GM12878 (cell line): ENCODE results near the gene PGAP6. TPM values are rescaled to one million over a fixed set of nuclear protein-coding genes. Genes with fewer than 3 reads are reported as not detected.

ENCODE experiments used
- ATAC-seq: fragments of 200-7000 bp; cut with Tn5 transposase; 3 replicates; pipeline ENCODE4 v1.9.1; 2020; ENCODE audit warnings: mild to moderate bottlenecking, moderate library complexity
- BruUV-seq: library from RNA; stranded (reverse); fragments of 400-500 nt; replicated peaks from 2 replicates; lab custom pipeline; 2021; lab: Mats Ljungman, UMichigan
- CTCF ChIA-PET: fragments of 300-600 bp; sonication (Branson Sonifier 250); formaldehyde crosslinking; extraction: SDS; loops from one replicate; lab custom pipeline; 2021; ENCODE audit warnings: inconsistent platforms; lab: Yijun Ruan, JAX
- POLR2A ChIA-PET: fragments of 350-600 bp; formaldehyde crosslinking; extraction: SDS; loops from one replicate; lab custom pipeline; 2021; ENCODE audit warnings: inconsistent platforms; lab: Charles Lee
- RAD21 ChIA-PET: fragments of 300-600 bp; sonication (Branson Sonifier 250); formaldehyde crosslinking; loops from one replicate; lab custom pipeline; 2023; ENCODE audit warnings: antibody characterized with exemption; ENCODE audit not compliant: unreplicated experiment; lab: Charles Lee
- SMC1A ChIA-PET: fragments of 300-600 bp; sonication (Branson Sonifier 250); formaldehyde crosslinking; loops from one replicate; lab custom pipeline; 2023; ENCODE audit not compliant: unreplicated experiment, uncharacterized antibody; lab: Charles Lee
- DNase-seq: peaks from one replicate; pipeline ENCODE4 v3.0.0-alpha.2; 2011; ENCODE audit warnings: low read depth, low spot score
- FAIRE-seq: peaks from 3 replicates; lab custom pipeline; 2011; peaks lifted over from hg19 to GRCh38; lab: Jason Lieb, UNC
- H2AFZ ChIP-seq: 2 replicates; pipeline ENCODE4 v1.6.0; 2011; ENCODE audit warnings: low read depth, low read length, control low read depth; ENCODE audit not compliant: control insufficient read depth
- H3K27ac ChIP-seq: 2 replicates; pipeline ENCODE4 v1.5.1; 2011; ENCODE audit warnings: control low read depth; ENCODE audit not compliant: control insufficient read depth, insufficient read depth
- H3K27me3 ChIP-seq, 2 experiments: replicated peaks in 1 of 2; 2 replicates each; pipeline versions ENCODE4 v1.6.0 to v1.6.1; 2011; ENCODE audit warnings: low read length in 1 of 2; ENCODE audit not compliant: control insufficient read depth in 2 of 2, insufficient read depth in 2 of 2
- H3K36me3 ChIP-seq, 2 experiments: 2 replicates each; pipeline ENCODE4 v1.5.1; 2011; ENCODE audit warnings: low read length in 1 of 2; ENCODE audit not compliant: control insufficient read depth in 2 of 2, insufficient read depth in 2 of 2
- H3K4me1 ChIP-seq: 2 replicates; pipeline ENCODE4 v1.6.1; 2011; ENCODE audit warnings: mild to moderate bottlenecking, low read length, moderate library complexity, mixed read lengths; ENCODE audit not compliant: control insufficient read depth, insufficient read depth
- H3K4me2 ChIP-seq: 2 replicates; pipeline ENCODE4 v1.6.0; 2011; ENCODE audit warnings: control low read depth; ENCODE audit not compliant: control insufficient read depth, insufficient read depth
- H3K4me3 ChIP-seq: fragments of 200-600 bp; sonication (generic); 2 replicates; pipeline ENCODE4 v1.5.1; 2016
- H3K79me2 ChIP-seq: 2 replicates; pipeline ENCODE4 v1.6.0; 2011; ENCODE audit warnings: low read length; ENCODE audit not compliant: control insufficient read depth, insufficient read depth
- H3K9ac ChIP-seq: 2 replicates; pipeline ENCODE4 v1.8.0; 2011; ENCODE audit warnings: low read length, control low read depth, mixed read lengths; ENCODE audit not compliant: control insufficient read depth, insufficient read depth
- H3K9me3 ChIP-seq: replicated peaks from 3 replicates; pipeline ENCODE4 v1.5.1; 2011; ENCODE audit warnings: mild to moderate bottlenecking, low read length; ENCODE audit not compliant: control insufficient read depth, insufficient read depth
- H4K20me1 ChIP-seq: 2 replicates; pipeline ENCODE4 v1.6.0; 2011; ENCODE audit not compliant: control insufficient read depth, insufficient read depth
- BHLHE40 ChIP-seq, 2 experiments: fragments of 450-650 bp in 1 of 2; IDR thresholded peaks; 2 replicates each; pipeline ENCODE4 v1.6.1; 2011 to 2017; ENCODE audit warnings: low read depth in 2 of 2, borderline replicate concordance in 1 of 2, improper control_type of control experiment in 1 of 2, low read length in 1 of 2, mild to moderate bottlenecking in 1 of 2
- CBX3 ChIP-seq: fragments of 200-600 bp; sonication (generic); IDR thresholded peaks from 2 replicates; pipeline ENCODE4 v1.6.1; 2016; ENCODE audit warnings: low read depth, borderline replicate concordance
- CHD2 ChIP-seq: IDR thresholded peaks from 2 replicates; pipeline ENCODE4 v1.6.1; 2011; ENCODE audit warnings: low read depth, low read length, improper control_type of control experiment, borderline replicate concordance
- CREM ChIP-seq: IDR thresholded peaks from 2 replicates; pipeline ENCODE4 v1.6.1; 2014; ENCODE audit warnings: antibody characterized with exemption, low read depth
- ESRRA ChIP-seq: IDR thresholded peaks from 2 replicates; pipeline ENCODE4 v1.6.1; 2012; ENCODE audit warnings: mild to moderate bottlenecking, low read length, improper control_type of control experiment
- GATAD2B ChIP-seq: fragments of 450-650 bp; conservative IDR thresholded peaks from 2 replicates; pipeline ENCODE4 v1.6.1; 2017; ENCODE audit warnings: low read depth, mild to moderate bottlenecking, moderate library complexity
- IKZF1 ChIP-seq: fragments of 450-650 bp; conservative IDR thresholded peaks from 2 replicates; pipeline ENCODE4 v1.6.1; 2017; ENCODE audit warnings: antibody characterized with exemption, mild to moderate bottlenecking
- NR2F1 ChIP-seq: fragments of 450-650 bp; conservative IDR thresholded peaks from 2 replicates; pipeline ENCODE4 v1.6.1; 2017; ENCODE audit warnings: mild to moderate bottlenecking
- RUNX3 ChIP-seq: IDR thresholded peaks from 2 replicates; pipeline ENCODE4 v1.6.1; 2012; ENCODE audit warnings: low read length, inconsistent platforms
- SIX5 ChIP-seq: IDR thresholded peaks from 2 replicates; pipeline ENCODE4 v1.6.1; 2011; ENCODE audit warnings: mild to moderate bottlenecking, low read depth, low read length, moderate library complexity; ENCODE audit not compliant: severe bottlenecking
- SP1 ChIP-seq: IDR thresholded peaks from one replicate; pipeline ENCODE4 v1.6.1; 2011; ENCODE audit warnings: low read depth, low read length
- SREBF2 ChIP-seq: IDR thresholded peaks from 2 replicates; pipeline ENCODE4 v1.6.1; 2012; ENCODE audit warnings: mild to moderate bottlenecking, low read length
- TBL1XR1 ChIP-seq: IDR thresholded peaks from 2 replicates; pipeline ENCODE4 v1.6.1; 2012; ENCODE audit warnings: low read depth, low read length, improper control_type of control experiment
- TCF12 ChIP-seq: IDR thresholded peaks from 2 replicates; pipeline ENCODE4 v1.6.1; 2011; ENCODE audit warnings: low read depth, mild to moderate bottlenecking, low read length
- TCF3 ChIP-seq: IDR thresholded peaks from 2 replicates; pipeline ENCODE4 v1.6.1; 2012; ENCODE audit warnings: low read depth, mild to moderate bottlenecking, low read length, borderline replicate concordance; ENCODE audit not compliant: insufficient read depth
- ZNF24 ChIP-seq: fragments of 450-650 bp; IDR thresholded peaks from 2 replicates; pipeline ENCODE4 v1.6.1; 2017; ENCODE audit warnings: antibody characterized with exemption, mild to moderate bottlenecking
- ZNF274 ChIP-seq: IDR thresholded peaks from one replicate; pipeline ENCODE4 v1.8.0; 2011; ENCODE audit not compliant: insufficient read length, insufficient read depth
- WGBS: methylation state at CpG from one replicate; pipeline ENCODE4 v1.1.6; 2016; ENCODE audit warnings: low lambda C conversion rate; ENCODE audit not compliant: insufficient replicate concordance, insufficient coverage; ENCODE audit errors: missing lambda C conversion rate; 5-methylcytosine and 5-hydroxymethylcytosine counted together
- in situ Hi-C: fragments of 300-500 bp; cut with MboI; formaldehyde crosslinking; loops from 9 replicates; pipeline ENCODE4 v1.14.3; 2018; ENCODE audit warnings: mixed read lengths
- intact Hi-C: fragments of 100-400 bp; cut with micrococcal nuclease; formaldehyde crosslinking; loops from one replicate; pipeline ENCODE4 v1.14.2; 2022; ENCODE audit not compliant: unreplicated experiment
- polyA plus RNA-seq, 11 experiments: library from polyadenylated mRNA; depleted of rRNA in 4 of 11; unstranded in 6 of 11; stranded (reverse) in 5 of 11; fragments of >200 nt; fragmentation: Nextera tagmentation in 4 of 11; fragmentation: Illumina TruSeq in 1 of 11; extraction: Ambion mirVana in 4 of 11; extraction: Trizol in 1 of 11; gene quantifications; 1 replicate in 1 of 11; 2 replicates in 10 of 11; pipeline versions ENCODE4 v1.2.1 to v1.2.3, GENCODE V29; 2011 to 2016; ENCODE audit warnings: inconsistent platforms in 2 of 11, missing spikeins in 2 of 11, low read depth in 1 of 11
- total RNA-seq, 4 experiments: library from RNA; depleted of rRNA in 3 of 4; stranded (reverse); fragments of >200 nt in 3 of 4; fragmentation: Illumina TruSeq in 1 of 4; extraction: Trizol in 1 of 4; gene quantifications; 2 replicates each; pipeline versions ENCODE4 v1.2.1 to v1.2.3, GENCODE V29; 2013 to 2021
- TF ChIP-seq, protein P1 (sequence below), 3 experiments: IDR thresholded peaks in 2 of 3; conservative IDR thresholded peaks in 1 of 3; 2 replicates each; pipeline ENCODE4 v1.5.1; 2011; ENCODE audit warnings: low read depth in 3 of 3, low read length in 3 of 3, mild to moderate bottlenecking in 3 of 3, control low read depth in 2 of 3, moderate library complexity in 2 of 3, inconsistent platforms in 1 of 3, mixed read lengths in 1 of 3; ENCODE audit not compliant: control insufficient read depth in 2 of 3, insufficient read depth in 1 of 3; ENCODE audit errors: extremely low read depth in 1 of 3
- TF ChIP-seq, protein P2 (sequence below): fragments of 150-350 bp; IDR thresholded peaks from 2 replicates; pipeline ENCODE4 v1.6.1; 2016; ENCODE audit warnings: low read depth, low read length

The PGAP6 gene
- total and polyA plus RNA-seq, 10 of the 15 experiments (the other 5 are each of a cell fraction or from before 2014, with no cell fraction given): 0.76 to 48.8 (median 18.4) TPM

DNA sequence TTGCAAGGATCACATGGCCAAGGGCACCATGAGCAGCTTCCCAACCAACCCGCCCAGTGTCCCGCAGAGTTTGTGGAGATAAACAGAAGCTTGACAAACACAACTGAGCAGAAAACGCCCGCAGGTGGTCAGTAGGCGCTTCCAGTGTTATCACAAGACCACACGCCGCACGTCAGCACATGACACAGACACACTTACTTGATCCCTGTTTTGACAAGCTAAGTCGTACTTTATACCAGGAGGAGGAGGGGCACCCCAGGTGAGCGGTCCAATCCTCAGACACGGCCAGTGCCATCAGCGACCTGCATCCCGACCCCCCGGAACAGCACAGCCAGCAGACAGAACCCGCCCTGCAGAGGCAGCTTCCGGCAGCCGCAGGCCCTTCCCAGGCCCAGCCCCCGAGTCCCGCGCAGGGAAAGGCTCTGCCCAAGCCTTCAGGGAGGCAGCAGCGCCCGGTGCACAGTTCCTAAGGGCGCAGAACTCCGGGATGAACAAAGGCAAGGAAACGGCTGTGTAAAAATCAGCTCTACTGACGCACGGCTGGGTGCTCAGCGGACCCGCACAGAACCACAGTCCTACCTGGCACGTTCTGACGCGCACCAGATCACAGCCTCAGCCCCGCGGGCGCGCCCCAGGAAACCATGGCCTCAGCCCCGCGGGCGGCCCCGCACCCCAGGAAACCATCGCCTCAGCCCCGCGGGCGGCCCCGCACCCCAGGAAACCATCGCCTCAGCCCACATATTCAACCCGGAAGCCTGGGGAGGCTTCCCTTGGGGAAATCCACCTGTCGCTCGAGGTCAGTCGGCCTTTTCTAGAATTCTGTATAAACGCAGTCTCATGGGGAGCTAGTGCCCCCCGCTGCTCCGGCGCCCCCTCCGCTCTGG is 57.1 kb downstream of the PGAP6 start:
- ATAC-seq (peak; percentile 87), FAIRE-seq (peak; percentile 61), DNase-seq (no peak)
- RAD21 ChIA-PET: interaction anchor here (1.1 kb wide), 1 partner anchor 24 kb away, joined by 4 read pairs; no protein-coding TSS in a partner anchor
- H3K36me3 ChIP-seq: peaks cover 0 to 1% of the 10 kb centered on the region in 2 experiments; a peak in 2 of 4 replicates
- POLR2A ChIA-PET: no interaction called here
- intact Hi-C loops (no loop called here), in situ Hi-C loops (no loop called here)
- no peaks in the 10 kb centered on the region for H3K27me3 ChIP-seq
- H3K27ac ChIP-seq: peak overlapping the region; percentile 69
- CTCF ChIA-PET: interaction anchor here (0.8 kb wide), 1 partner anchor 24 kb away, joined by 3 read pairs; no protein-coding TSS in a partner anchor
- SMC1A ChIA-PET: interaction anchor here (1.2 to 2.5 kb wide), 2 partner anchors 25 to 97 kb away, joined by 3 to 9 read pairs; no protein-coding TSS in a partner anchor
- 24% methylated on average over 55 of the region's 55 CpGs for WGBS
- H3K4me3 ChIP-seq: peak overlapping the region; percentile 68
- H3K4me1 ChIP-seq: peaks cover 27% of the 10 kb centered on the region
- H3K9ac ChIP-seq: peak overlapping the region; percentile 51
- no TSS peak for BruUV-seq
- peak overlapping the region; percentile 81 for H2AFZ ChIP-seq
- peaks cover 19% of the 10 kb centered on the region for H3K79me2 ChIP-seq
- no peaks in the 10 kb centered on the region for H3K9me3 ChIP-seq
- peak overlapping the region; percentile 97 for H3K4me2 ChIP-seq
- H4K20me1 ChIP-seq: no peaks in the 10 kb centered on the region
- TF ChIP-seq TBL1XR1: 0 out of 2 replicates have a peak, but pooled peaks have one; percentile 67
- no peak for TF ChIP-seq SIX5
- TF ChIP-seq, protein P1, sequence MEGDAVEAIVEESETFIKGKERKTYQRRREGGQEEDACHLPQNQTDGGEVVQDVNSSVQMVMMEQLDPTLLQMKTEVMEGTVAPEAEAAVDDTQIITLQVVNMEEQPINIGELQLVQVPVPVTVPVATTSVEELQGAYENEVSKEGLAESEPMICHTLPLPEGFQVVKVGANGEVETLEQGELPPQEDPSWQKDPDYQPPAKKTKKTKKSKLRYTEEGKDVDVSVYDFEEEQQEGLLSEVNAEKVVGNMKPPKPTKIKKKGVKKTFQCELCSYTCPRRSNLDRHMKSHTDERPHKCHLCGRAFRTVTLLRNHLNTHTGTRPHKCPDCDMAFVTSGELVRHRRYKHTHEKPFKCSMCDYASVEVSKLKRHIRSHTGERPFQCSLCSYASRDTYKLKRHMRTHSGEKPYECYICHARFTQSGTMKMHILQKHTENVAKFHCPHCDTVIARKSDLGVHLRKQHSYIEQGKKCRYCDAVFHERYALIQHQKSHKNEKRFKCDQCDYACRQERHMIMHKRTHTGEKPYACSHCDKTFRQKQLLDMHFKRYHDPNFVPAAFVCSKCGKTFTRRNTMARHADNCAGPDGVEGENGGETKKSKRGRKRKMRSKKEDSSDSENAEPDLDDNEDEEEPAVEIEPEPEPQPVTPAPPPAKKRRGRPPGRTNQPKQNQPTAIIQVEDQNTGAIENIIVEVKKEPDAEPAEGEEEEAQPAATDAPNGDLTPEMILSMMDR (IDR thresholded peaks at IDR 0.05 in 2 of 3, conservative IDR thresholded peaks at IDR 0.05 in 1 of 3; ENCODE audit: control insufficient read depth in 2 of 3, extremely low read depth in 1 of 3, insufficient read depth in 1 of 3, low read depth in 3 of 3, low read length in 3 of 3): peak in 1 of 3 experiments; percentile 12; a peak in 1 of 6 replicates
- TF ChIP-seq, protein P2, sequence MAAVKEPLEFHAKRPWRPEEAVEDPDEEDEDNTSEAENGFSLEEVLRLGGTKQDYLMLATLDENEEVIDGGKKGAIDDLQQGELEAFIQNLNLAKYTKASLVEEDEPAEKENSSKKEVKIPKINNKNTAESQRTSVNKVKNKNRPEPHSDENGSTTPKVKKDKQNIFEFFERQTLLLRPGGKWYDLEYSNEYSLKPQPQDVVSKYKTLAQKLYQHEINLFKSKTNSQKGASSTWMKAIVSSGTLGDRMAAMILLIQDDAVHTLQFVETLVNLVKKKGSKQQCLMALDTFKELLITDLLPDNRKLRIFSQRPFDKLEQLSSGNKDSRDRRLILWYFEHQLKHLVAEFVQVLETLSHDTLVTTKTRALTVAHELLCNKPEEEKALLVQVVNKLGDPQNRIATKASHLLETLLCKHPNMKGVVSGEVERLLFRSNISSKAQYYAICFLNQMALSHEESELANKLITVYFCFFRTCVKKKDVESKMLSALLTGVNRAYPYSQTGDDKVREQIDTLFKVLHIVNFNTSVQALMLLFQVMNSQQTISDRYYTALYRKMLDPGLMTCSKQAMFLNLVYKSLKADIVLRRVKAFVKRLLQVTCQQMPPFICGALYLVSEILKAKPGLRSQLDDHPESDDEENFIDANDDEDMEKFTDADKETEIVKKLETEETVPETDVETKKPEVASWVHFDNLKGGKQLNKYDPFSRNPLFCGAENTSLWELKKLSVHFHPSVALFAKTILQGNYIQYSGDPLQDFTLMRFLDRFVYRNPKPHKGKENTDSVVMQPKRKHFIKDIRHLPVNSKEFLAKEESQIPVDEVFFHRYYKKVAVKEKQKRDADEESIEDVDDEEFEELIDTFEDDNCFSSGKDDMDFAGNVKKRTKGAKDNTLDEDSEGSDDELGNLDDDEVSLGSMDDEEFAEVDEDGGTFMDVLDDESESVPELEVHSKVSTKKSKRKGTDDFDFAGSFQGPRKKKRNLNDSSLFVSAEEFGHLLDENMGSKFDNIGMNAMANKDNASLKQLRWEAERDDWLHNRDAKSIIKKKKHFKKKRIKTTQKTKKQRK: no peak
- 0 out of 2 replicates have a peak, but pooled peaks have one; percentile 11 for TF ChIP-seq GATAD2B
- peak; percentile 31 for TF ChIP-seq SP1
- peak; percentile 29; the same call in 1 of the 2 replicates for TF ChIP-seq CREM
- TF ChIP-seq ZNF24: no peak
- TF ChIP-seq CHD2: peak; percentile 57; the same call in 1 of the 2 replicates
- no peak for TF ChIP-seq ZNF274
- peak; percentile 57 for TF ChIP-seq IKZF1
- TF ChIP-seq ESRRA: no peak
- peak; percentile 82 for TF ChIP-seq RUNX3
- no peak for TF ChIP-seq SREBF2
- TF ChIP-seq CBX3: no peak
- peak; percentile 51 for TF ChIP-seq NR2F1
- peak; percentile 55; the same call in 1 of the 2 replicates for TF ChIP-seq TCF12
- TF ChIP-seq TCF3: 0 out of 2 replicates have a peak, but pooled peaks have one; percentile 50
- TF ChIP-seq BHLHE40 (IDR thresholded peaks at IDR 0.05; ENCODE audit: borderline replicate concordance in 1 of 2, low read depth in 2 of 2, low read length in 1 of 2): peak; percentile 49 to 82; a peak in 3 of 4 replicates
